Trophoblast cell (in vitro differentiated cells and primary cell): ENCODE data around the gene FYB1.
A peak's percentile ranks its signal among the peaks of the same experiment; 100 is the strongest.

Experiments
- DNase-seq, 2 donors: peaks; one replicate each; pipeline ENCODE4 v3.0.0-alpha.2; 2016
- H2AFZ ChIP-seq: 2 replicates; pipeline ENCODE4 v1.6.1; 2013; ENCODE audit warnings: low read length, moderate library complexity, mild to moderate bottlenecking; ENCODE audit not compliant: insufficient read depth, poor library complexity
- H2AK5ac ChIP-seq: 2 replicates; pipeline ENCODE4 v1.6.1; 2013; ENCODE audit warnings: mild to moderate bottlenecking, low read length
- H2BK120ac ChIP-seq: 2 replicates; pipeline ENCODE4 v1.6.1; 2013; ENCODE audit warnings: low read length, mild to moderate bottlenecking, moderate library complexity; ENCODE audit not compliant: insufficient read depth, poor library complexity
- H2BK12ac ChIP-seq: 2 replicates; pipeline ENCODE4 v1.6.1; 2013; ENCODE audit warnings: mild to moderate bottlenecking, low read length, moderate library complexity
- H2BK5ac ChIP-seq: 2 replicates; pipeline ENCODE4 v1.6.1; 2013; ENCODE audit warnings: low read length, low read depth, moderate library complexity, mild to moderate bottlenecking; ENCODE audit not compliant: poor library complexity
- H3K14ac ChIP-seq: 2 replicates; pipeline ENCODE4 v1.6.1; 2013; ENCODE audit warnings: mild to moderate bottlenecking, low read length
- H3K18ac ChIP-seq: 2 replicates; pipeline ENCODE4 v1.6.1; 2013; ENCODE audit warnings: mild to moderate bottlenecking, low read length
- H3K23ac ChIP-seq: 2 replicates; pipeline ENCODE4 v1.6.1; 2013; ENCODE audit warnings: low read length
- H3K27ac ChIP-seq: 2 replicates; pipeline ENCODE4 v1.5.1; 2013; ENCODE audit warnings: low read depth, mild to moderate bottlenecking, inconsistent platforms, low read length, moderate library complexity
- H3K27me3 ChIP-seq: 2 replicates; pipeline ENCODE4 v1.6.1; 2013; ENCODE audit warnings: inconsistent platforms, mild to moderate bottlenecking, low read length, moderate library complexity; ENCODE audit not compliant: insufficient read depth
- H3K36me3 ChIP-seq, 2 experiments: 1 replicate in 1 of 2; 2 replicates in 1 of 2; pipeline ENCODE4 v1.6.1; 2013; ENCODE audit warnings: low read length in 2 of 2, mild to moderate bottlenecking in 2 of 2, moderate library complexity in 1 of 2; ENCODE audit not compliant: insufficient read depth in 2 of 2, control insufficient read depth in 1 of 2
- H3K4ac ChIP-seq: 2 replicates; pipeline ENCODE4 v1.6.1; 2013; ENCODE audit warnings: low read depth, mild to moderate bottlenecking, low read length, moderate library complexity
- H3K4me1 ChIP-seq, 2 experiments: 1 replicate in 1 of 2; 2 replicates in 1 of 2; pipeline ENCODE4 v1.6.1; 2013; ENCODE audit warnings: low read length in 2 of 2, mild to moderate bottlenecking in 2 of 2, moderate library complexity in 1 of 2; ENCODE audit not compliant: insufficient read depth in 2 of 2, control insufficient read depth in 1 of 2
- H3K4me2 ChIP-seq: 2 replicates; pipeline ENCODE4 v1.6.1; 2013; ENCODE audit warnings: inconsistent platforms, mild to moderate bottlenecking, low read length, moderate library complexity
- H3K4me3 ChIP-seq: 2 replicates; pipeline ENCODE4 v1.5.1; 2013; ENCODE audit warnings: mild to moderate bottlenecking, low read depth, low read length, inconsistent platforms
- H3K79me1 ChIP-seq: one replicate; pipeline ENCODE4 v1.6.1; 2013; ENCODE audit warnings: low read length
- H3K79me2 ChIP-seq: 2 replicates; pipeline ENCODE4 v1.6.1; 2013; ENCODE audit warnings: low read length, mild to moderate bottlenecking; ENCODE audit not compliant: control insufficient read depth, insufficient read depth, poor library complexity
- H3K9ac ChIP-seq: 2 replicates; pipeline ENCODE4 v1.6.1; 2013; ENCODE audit warnings: mild to moderate bottlenecking, low read length
- H3K9me3 ChIP-seq: 2 replicates; pipeline ENCODE4 v1.6.1; 2013; ENCODE audit warnings: low read depth, mild to moderate bottlenecking, control low read depth, inconsistent platforms, low read length; ENCODE audit not compliant: insufficient read depth
- H4K12ac ChIP-seq: 2 replicates; pipeline ENCODE4 v1.6.1; 2013; ENCODE audit warnings: low read depth, mild to moderate bottlenecking, low read length, moderate library complexity
- H4K8ac ChIP-seq: 2 replicates; pipeline ENCODE4 v1.6.1; 2013; ENCODE audit warnings: low read depth, mild to moderate bottlenecking, low read length, moderate library complexity
- H4K91ac ChIP-seq: one replicate; pipeline ENCODE4 v1.6.1; 2013; ENCODE audit warnings: low read depth, mild to moderate bottlenecking, low read length, moderate library complexity
- WGBS: extraction: QIAGEN DNeasy Blood & Tissue Kit; methylation state at CpG from one replicate; pipeline ENCODE4 v1.1.7; 2013; ENCODE audit warnings: missing lambda C conversion rate; ENCODE audit not compliant: insufficient read length, insufficient coverage; ENCODE audit errors: extremely low coverage; 5-methylcytosine and 5-hydroxymethylcytosine counted together

FYB1 gene

DNA sequence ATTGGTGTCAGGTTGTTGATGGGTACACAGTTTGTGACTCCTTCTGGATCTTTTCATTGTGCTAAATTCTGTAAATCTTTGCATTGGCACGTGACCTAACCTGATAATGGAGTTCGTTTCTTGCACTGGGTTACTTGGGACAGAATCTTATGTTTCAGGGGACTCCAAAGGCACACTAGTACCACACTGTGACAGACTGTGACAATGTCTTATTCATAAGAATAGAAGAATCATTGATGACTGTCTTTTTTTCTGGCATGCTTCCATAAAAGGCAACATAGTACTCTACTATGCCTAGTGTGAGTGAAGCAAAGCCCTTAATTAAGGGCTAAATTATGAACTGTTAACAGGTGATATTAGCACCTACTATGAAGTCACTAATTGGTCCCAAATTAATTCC lies 109.8 kb downstream of the FYB1 start:
- Histone ChIP-seq H2BK5ac (no peak overlapping the region), H3K4me1 (no peaks in the 10 kb centered on the region), H2BK120ac (no peak overlapping the region), H3K23ac (no peak overlapping the region), H3K14ac (no peak overlapping the region), H2AK5ac (no peak overlapping the region), H3K4me3 (no peak overlapping the region), H3K9ac (no peak overlapping the region), H4K91ac (no peak overlapping the region), H3K27ac (no peak overlapping the region), H3K79me1 (peaks cover 2% of the 10 kb centered on the region), H3K18ac (no peak overlapping the region), H4K12ac (no peak overlapping the region), H3K79me2 (no peaks in the 10 kb centered on the region), H4K8ac (no peak overlapping the region), H2AFZ (no peak overlapping the region), H3K4me2 (no peak overlapping the region), H2BK12ac (no peak overlapping the region), H3K4ac (no peak overlapping the region), H3K9me3 (no peaks in the 10 kb centered on the region), H3K36me3 (no peaks in the 10 kb centered on the region), H3K27me3 (no peaks in the 10 kb centered on the region)
- WGBS = no CpG with 5 or more reads among the region's 2 CpGs
- no peak for DNase-seq

DNA sequence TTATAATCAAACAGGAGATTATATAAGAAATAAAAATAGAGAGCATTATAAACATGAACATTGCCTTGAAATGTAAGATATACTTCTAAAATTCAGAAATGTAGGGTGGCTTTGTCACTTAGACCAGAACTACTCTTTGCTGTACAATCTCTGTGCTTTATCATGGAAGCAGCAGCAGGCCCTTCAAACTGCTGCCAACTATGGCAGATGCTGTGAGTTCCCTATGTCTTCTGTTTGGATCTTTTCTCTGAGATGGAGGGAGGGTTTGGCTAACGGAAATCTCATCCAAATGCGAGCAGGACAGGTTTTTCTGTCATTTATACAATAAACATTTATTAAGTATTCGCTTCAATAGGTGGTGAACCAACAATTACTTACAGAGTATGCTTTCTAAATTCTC lies 110.4 kb downstream of the FYB1 start:
- Histone ChIP-seq H3K79me2 (no peaks in the 10 kb centered on the region), H3K9ac (no peak overlapping the region), H3K4me2 (no peak overlapping the region), H3K4ac (no peak overlapping the region), H4K8ac (no peak overlapping the region), H3K4me1 (peaks cover 2 to 3% of the 10 kb centered on the region in 2 experiments), H3K4me3 (no peak overlapping the region), H2AK5ac (no peak overlapping the region), H3K27ac (no peak overlapping the region), H3K23ac (no peak overlapping the region), H2AFZ (no peak overlapping the region), H2BK12ac (no peak overlapping the region), H2BK5ac (no peak overlapping the region), H2BK120ac (no peak overlapping the region), H3K27me3 (no peaks in the 10 kb centered on the region), H3K79me1 (peaks cover 3% of the 10 kb centered on the region), H3K36me3 (no peaks in the 10 kb centered on the region), H3K18ac (no peak overlapping the region), H4K12ac (no peak overlapping the region), H3K9me3 (no peaks in the 10 kb centered on the region), H4K91ac (no peak overlapping the region), H3K14ac (no peak overlapping the region)
- DNase-seq = no peak
- no CpG with 5 or more reads among the region's 3 CpGs for WGBS

DNA sequence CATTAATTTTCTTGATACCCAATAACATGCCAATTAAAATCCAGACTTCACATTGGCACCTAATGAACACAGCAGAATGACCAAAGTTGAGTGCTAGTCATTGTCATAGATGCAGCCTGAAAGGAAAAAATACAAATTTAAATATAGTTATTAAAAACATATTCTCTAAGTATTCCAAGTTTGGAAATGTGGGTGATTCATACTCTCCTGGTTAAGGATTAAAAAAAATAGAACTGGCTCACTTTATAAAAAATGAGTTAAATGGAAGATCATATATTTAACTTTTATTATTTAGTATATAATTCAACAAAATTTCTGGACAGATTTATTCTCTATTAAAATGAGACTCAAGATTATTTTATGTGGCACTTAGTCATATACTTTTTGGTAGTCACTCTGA lies 112.0 kb downstream of the FYB1 start:
- Histone ChIP-seq H3K4me2 (no peak overlapping the region), H4K8ac (no peak overlapping the region), H2BK120ac (no peak overlapping the region), H2BK12ac (no peak overlapping the region), H3K27me3 (no peaks in the 10 kb centered on the region), H3K79me2 (no peaks in the 10 kb centered on the region), H3K79me1 (peaks cover 4% of the 10 kb centered on the region), H3K4me3 (no peak overlapping the region), H3K9me3 (no peaks in the 10 kb centered on the region), H3K36me3 (no peaks in the 10 kb centered on the region), H2BK5ac (no peak overlapping the region), H4K12ac (no peak overlapping the region), H3K14ac (no peak overlapping the region), H3K4me1 (peaks cover 3 to 5% of the 10 kb centered on the region in 2 experiments), H4K91ac (no peak overlapping the region), H2AFZ (no peak overlapping the region), H3K18ac (no peak overlapping the region), H3K27ac (no peak overlapping the region), H2AK5ac (no peak overlapping the region), H3K9ac (no peak overlapping the region), H3K23ac (no peak overlapping the region), H3K4ac (no peak overlapping the region)
- DNase-seq = no peak

DNA sequence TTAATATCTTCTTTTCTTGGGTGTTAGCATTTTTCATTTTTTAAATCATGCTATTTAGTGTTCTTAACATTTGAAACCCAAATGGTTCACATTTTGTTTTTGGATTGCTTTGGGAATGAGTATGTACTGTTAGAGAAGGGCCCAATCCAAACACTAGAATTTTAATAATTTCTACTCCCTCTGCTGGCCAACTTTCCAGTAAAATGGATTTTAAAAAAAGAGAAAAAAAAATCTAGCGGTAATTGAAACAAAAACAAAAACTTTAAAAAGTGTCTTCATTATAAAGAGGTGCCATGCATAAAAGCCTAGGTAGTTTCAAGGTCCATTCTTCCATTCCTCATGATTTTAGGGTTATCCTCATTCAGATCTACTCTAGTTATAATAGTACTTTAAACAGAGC lies 113.0 kb downstream of the FYB1 start:
- Histone ChIP-seq H3K4ac (no peak overlapping the region), H2BK5ac (no peak overlapping the region), H2BK12ac (no peak overlapping the region), H3K79me2 (peaks cover 2% of the 10 kb centered on the region), H3K4me2 (no peak overlapping the region), H3K23ac (no peak overlapping the region), H3K79me1 (peaks cover 6% of the 10 kb centered on the region), H2AK5ac (no peak overlapping the region), H4K12ac (no peak overlapping the region), H3K9ac (no peak overlapping the region), H3K36me3 (no peaks in the 10 kb centered on the region), H3K14ac (no peak overlapping the region), H3K18ac (no peak overlapping the region), H3K27ac (no peak overlapping the region), H3K4me1 (peaks cover 11% of the 10 kb centered on the region in 2 experiments), H4K91ac (no peak overlapping the region), H3K27me3 (no peaks in the 10 kb centered on the region), H3K9me3 (no peaks in the 10 kb centered on the region), H4K8ac (no peak overlapping the region), H2BK120ac (no peak overlapping the region), H2AFZ (no peak overlapping the region), H3K4me3 (no peak overlapping the region)
- WGBS = no CpG with 5 or more reads among the region's 1 CpG
- DNase-seq = peak in 1 of 2 donors; percentile 41
